HG02884 (cell line): ENCODE measurements around the gene DEDD.

Experiments used
- ATAC-seq: cut with Tn5 transposase; IDR thresholded peaks from one replicate; pipeline ENCODE4 v1.9.1; 2021; ENCODE audit warnings: mild to moderate bottlenecking, moderate library complexity; ENCODE audit not compliant: unreplicated experiment

DEDD gene

GRCh38 chr1:161096530-161096929 is 35.9 kb downstream of the DEDD start:
- ATAC-seq = no peak

- no peak for ATAC-seq
Observed at GRCh38 chr1:161096015-161096414, 36.5 kb downstream of the DEDD start.

- ATAC-seq = no peak
Observed at GRCh38 chr1:161095230-161095629, 37.2 kb downstream of the DEDD start.

GRCh38 chr1:161094481-161094880 is 38.0 kb downstream of the DEDD start:
- no peak for ATAC-seq

DNA sequence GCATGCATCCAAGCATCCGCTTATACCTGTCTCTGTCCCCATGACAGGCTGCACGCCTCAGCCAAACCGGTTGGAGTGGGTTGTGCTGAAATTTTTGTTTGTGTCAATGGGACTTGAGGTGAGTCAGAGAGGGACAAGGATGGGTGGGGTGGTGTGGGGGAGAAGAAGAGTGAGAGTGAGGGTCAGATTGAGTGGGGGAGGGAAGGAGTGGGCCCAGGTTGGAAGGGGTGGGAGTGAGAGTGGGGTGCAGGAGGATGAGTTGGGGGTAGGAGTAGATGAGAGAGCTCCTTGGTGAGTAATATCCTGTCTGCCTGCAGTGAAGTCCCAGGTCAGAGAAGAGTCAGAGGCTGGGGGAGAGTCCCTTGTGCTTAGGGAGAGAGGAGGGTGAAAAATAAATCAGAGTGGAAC is 39.8 kb downstream of the DEDD start:
- ATAC-seq = no peak

DNA sequence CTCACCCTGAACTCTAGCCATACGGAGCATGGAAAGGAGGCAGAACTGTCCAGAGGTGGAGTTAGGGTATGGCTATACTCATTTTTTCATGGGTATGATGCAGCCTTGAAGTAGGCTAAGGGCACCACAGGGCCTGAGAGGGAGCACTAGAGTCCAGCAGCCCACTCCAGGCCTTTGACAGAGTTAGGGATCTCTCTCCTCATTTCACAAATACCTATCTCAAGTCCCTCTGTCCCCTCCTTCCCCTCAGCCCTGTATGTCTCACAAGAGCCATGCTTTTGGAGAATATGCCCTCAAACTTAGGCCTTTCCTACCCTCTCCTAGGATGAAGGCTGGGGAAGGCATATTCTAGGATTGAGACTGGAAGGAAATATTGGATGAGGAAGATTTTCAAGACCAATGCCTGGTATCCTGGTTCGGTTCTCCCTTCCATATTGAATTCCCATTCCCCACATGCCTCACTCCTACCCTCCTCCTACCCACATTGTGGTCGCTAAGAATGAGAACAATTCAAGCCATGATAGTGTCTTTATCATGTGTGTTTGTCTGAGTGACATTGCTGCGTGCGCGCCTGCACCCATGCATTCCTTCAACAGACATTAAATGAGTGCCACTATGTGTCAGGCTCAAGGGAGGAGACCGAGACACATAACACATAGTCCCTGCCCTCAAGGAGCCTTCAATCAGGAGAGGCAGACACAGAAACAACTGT is 40.5 kb downstream of the DEDD start:
- ATAC-seq = no peak

DNA sequence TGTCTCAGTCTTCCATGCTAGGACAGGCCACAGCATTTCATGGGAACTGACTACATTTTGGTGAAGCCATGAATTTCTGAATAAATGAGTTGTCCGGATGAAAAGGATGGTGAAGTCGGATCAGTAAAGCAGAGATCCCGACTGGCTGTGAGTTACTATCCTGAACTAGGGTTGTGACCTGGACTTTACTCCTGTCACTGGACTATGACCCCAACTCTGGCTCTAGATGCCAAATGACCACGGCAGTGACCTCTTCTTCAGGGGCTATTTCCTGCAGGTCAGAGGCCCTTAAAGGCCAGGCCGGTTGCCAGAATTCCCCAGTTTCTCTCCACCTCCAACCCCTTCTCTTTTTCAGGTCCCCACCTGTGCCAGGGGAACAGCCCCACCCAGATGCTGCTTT is 41.4 kb downstream of the DEDD start:
- no peak for ATAC-seq

- ATAC-seq = no peak
Observed at GRCh38 chr1:161090617-161091016, 41.9 kb downstream of the DEDD start.

- no peak for ATAC-seq
Observed at GRCh38 chr1:161089938-161090337, 42.5 kb downstream of the DEDD start.

DNA sequence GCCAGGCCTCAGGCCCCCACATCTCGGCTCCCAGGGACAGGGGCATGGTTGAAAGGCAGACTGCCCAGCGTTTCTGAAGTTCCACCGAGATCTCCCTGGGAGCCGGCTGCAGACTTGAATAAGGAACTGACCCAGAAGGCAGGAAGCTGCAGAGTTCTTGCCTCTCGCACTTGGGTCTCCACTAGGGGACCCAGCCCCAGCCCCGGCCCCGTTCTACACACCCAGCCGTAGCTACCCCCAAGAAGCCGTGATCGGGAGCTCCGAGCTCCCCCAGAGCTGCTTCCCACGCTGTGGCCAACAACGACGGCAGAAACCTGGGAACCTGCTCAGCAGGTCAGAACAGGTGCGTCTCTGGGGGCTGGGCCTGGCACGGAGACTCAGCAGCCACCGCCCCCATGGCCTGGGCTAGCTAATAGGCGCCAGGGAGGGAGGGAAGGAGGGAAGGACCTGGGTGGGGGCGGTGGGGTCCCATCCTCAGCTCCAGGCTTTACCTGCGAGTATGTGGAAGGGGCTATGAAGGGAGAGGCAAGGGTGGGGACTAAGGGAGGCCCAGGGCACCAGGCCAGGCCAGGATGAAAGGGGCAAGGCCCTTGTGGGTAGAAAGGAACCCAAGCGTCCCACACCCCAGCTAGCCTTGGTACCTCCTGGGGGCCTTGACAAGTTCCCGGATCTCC is 43.1 kb downstream of the DEDD start, which contains the start of gene NECTIN4:
Gene NECTIN4, minus strand, starts transcription at position 308 of the 674 bp plus-strand sequence. Its CDS starts 262 bp downstream, at position 46.
- no peak for ATAC-seq

GRCh38 chr1:161088587-161089110 is 43.8 kb downstream of the DEDD start:
- no peak for ATAC-seq

DNA sequence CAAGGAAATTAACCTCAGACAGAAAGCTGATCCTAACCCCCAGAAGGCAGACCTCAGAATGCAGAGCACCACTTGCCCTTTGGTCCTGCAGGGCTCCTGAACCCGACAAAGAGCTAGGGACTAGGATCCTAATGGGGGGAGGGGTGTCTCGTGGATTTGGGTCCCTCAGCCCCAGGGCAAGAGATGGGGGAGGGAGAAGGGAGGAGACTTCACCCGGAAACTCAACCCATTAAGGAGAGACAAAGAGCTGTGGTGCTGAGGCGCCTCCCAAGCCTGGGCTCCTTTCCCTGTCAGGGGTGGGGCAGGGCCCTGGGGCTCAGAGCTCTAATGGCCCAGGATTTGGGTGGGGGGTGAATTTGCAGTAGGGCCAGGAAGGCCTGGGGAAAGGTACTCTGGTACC is 46.0 kb downstream of the DEDD start:
- no peak for ATAC-seq

DNA sequence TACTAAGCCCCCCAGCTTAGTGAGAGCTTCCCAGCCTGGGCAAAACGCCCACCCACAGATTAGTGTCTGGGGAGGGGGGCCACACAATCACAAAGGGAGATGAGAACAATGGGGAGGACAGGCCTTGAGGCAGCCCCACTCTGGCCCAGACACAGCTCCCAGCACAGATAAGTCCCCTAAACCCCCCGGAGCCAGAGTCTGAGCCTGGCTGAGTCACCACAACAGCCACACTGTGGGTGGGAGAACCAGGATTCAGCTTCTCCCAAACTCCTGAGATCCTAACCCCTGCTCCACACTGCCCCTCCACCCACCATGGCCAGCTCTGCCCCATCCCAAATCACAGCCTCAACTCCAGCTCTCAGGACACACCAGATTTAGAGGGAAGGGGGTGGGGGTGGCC is 47.3 kb downstream of the DEDD start:
- no peak for ATAC-seq

GRCh38 chr1:161084597-161084988 is 47.9 kb downstream of the DEDD start:
- ATAC-seq = no peak

DNA sequence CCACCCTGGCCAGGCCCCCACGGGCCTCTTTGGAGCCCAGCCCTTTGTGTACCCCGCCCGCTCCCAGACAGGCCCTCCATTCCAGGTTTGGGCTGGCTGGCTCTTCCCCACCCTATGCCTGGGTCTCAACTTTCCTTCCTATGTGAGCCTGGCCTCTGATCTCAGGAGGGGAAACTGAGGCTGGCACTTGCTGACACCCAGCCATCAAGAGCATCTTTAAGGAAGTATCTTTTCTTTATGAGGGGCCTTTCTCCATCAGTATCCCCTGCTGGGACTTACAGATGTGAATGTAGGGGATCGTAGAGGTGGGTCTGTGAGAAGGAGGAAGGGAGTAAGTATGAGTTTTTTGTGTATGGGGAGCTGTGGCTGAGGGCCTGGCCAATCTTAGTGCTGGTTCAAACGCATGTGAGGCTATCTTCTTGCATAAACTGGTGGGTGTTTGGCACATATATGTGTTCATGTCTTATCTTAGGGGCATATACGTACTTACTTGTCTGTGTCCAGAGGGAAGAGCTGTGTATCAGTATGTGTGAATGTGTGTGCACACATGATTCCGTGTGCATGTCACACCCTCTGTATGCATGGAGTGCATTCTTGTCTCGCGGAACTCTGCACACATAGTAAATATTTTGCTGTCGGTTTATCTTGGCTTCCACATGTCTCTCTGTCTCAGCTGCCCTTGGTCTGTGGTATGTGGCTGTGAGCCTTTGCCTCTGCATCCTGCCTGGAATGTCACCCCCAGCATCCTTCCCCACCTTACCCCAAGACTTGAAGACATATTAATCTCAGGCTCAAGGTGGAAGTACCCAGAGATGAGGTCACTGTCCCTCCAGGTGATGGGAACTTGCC is 48.5 kb downstream of the DEDD start:
- no peak for ATAC-seq

DNA sequence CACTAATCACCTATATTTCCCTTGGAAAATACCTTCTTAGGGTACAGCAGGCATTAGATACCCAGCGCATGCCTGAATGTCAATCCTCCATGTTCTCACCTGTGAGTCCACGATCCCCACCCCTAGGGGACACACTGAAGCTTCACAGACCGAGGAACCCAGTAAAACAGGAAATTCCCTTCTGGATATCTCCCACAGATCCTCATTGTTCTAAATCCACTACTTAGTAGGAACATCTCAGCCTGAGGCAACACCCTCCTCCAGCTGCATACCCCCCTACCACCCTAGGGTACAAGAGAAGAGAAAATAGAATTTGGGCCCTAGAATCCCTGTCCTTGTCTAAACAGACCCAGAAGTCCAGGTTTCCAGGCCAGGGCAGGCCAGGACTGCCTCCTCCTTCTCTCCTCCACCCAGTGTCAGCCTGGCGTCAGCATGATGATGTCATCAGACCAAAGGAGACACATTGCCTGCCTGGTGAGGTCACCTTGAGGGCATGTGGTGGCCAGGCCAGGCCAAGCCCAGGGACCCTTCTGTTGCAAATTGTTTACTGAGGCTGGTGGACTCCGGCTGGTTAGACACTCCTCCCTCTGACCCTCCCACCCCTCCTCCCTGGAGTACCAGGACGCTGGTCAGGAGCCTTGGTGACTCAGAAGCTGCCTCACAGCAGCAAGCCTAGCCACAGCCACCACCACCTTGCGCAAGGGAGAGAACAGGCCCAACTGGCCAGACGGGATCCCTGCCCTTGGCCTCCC is 49.3 kb downstream of the DEDD start:
- ATAC-seq = no peak

- no peak for ATAC-seq
Observed at GRCh38 chr1:161082483-161082882, 50.0 kb downstream of the DEDD start.

GRCh38 chr1:161081519-161081918 is 50.9 kb downstream of the DEDD start:
- ATAC-seq = no peak

DNA sequence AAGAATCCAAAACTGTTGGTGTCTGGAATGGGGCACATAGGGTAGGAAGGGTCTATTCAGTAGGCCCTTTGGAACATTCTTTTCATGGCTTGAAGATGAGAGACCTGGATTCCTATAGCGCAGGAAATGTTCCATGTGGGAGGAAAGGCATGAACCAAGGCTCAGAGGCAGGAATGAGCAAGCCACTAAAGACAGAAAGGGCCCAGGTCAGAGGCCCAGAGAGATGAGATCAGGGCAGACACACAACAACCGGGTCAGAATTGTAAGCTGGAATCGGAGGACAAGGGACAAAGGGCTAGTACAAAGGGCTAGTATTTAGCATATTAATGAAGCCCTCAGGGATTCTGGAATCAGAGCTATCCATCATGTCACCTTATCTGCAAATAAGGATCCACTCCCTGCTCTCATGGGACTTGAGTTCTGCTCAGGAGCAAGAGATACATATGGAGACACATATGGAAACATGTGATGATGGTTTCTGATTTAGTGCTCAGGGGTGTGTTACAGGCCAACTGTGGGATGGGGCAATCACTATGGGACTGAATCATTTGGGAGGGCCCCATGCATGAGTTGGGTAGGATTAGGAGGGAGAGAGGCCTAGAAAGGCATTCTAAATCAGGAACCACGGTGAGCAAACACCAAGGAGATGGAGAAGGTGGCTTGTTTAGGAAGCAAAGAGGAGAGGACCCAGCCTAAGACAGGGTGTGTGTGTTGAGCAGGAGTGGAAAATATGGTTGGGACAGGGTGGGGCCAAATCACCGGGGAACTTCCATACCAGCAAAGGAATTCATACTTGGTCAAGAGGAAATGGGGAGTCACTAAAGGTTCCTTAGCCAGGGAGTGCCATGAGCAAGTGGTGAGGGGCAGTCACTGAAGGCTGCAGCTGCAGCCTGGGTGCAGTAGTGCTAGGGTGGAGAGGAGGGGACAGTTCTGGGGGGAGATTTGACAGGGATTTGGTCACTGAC is 51.7 kb downstream of the DEDD start:
- ATAC-seq = no peak
